Peyer's patch (tissue), 4 donors: Measurements from ENCODE around the gene SPRING1.

Experiments
- CTCF ChIP-seq, 6 experiments: fragments of 450-650 bp in 4 of 6; fragments of 200-600 bp in 2 of 6; sonication (generic) in 1 of 6; IDR thresholded peaks; one replicate each; pipeline ENCODE4 v1.5.1; 2017 to 2019; ENCODE audit warnings: antibody characterized with exemption in 6 of 6, mild to moderate bottlenecking in 3 of 6, moderate library complexity in 1 of 6
- POLR2A ChIP-seq, 2 donors: fragments of 450-650 bp; IDR thresholded peaks; one replicate each; pipeline ENCODE4 v1.5.1; 2017; ENCODE audit warnings: antibody characterized with exemption in 2 of 2, mild to moderate bottlenecking in 2 of 2, moderate library complexity in 2 of 2

GRCh38 chr12:116734156-116734768 is 3.6 kb downstream of the SPRING1 start:
- TF ChIP-seq CTCF (IDR thresholded peaks at IDR 0.05) (no peak), POLR2A (IDR thresholded peaks at IDR 0.05) (no peak)
